Neural cell (in vitro differentiated cells): ENCODE measurements around the gene CCL28. TPM values are rescaled to one million over a fixed set of nuclear protein-coding genes. Genes with fewer than 3 reads are reported as not detected.

Experiments used
- H2AFZ ChIP-seq: fragments of 200-600, 300-800 bp; sonication (generic), shearing (Covaris generic); 2 replicates; pipeline ENCODE4 v1.6.0; 2014; ENCODE audit warnings: low read depth, mild to moderate bottlenecking, antibody characterized with exemption, low read length, moderate library complexity
- H3F3A ChIP-seq: fragments of 200-600 bp; shearing (Covaris generic); 2 replicates; pipeline ENCODE4 v1.6.1; 2016; ENCODE audit warnings: mild to moderate bottlenecking, moderate library complexity, mixed read lengths, antibody characterized with exemption, low read length; ENCODE audit not compliant: insufficient read depth, poor library complexity, severe bottlenecking
- H3K27ac ChIP-seq: fragments of 200-600, 300-800 bp; sonication (generic), shearing (Covaris generic); 2 replicates; pipeline ENCODE4 v1.5.1; 2014; ENCODE audit warnings: mild to moderate bottlenecking, low read length, moderate library complexity
- H3K27me3 ChIP-seq: fragments of 300-800, 200-600 bp; sonication (generic), shearing (Covaris generic); 2 replicates; pipeline ENCODE4 v1.6.0; 2014; ENCODE audit warnings: mild to moderate bottlenecking, low read depth, low read length, moderate library complexity; ENCODE audit not compliant: insufficient read depth
- H3K36me3 ChIP-seq: fragments of 300-800, 200-600 bp; sonication (generic), shearing (Covaris generic); 2 replicates; pipeline ENCODE4 v1.5.1; 2014; ENCODE audit warnings: mild to moderate bottlenecking, antibody characterized with exemption, low read length, moderate library complexity; ENCODE audit not compliant: insufficient read depth
- H3K4me2 ChIP-seq: fragments of 300-800, 200-600 bp; sonication (generic), shearing (Covaris generic); 2 replicates; pipeline ENCODE4 v1.6.0; 2014; ENCODE audit warnings: mild to moderate bottlenecking, low read length
- H3K4me3 ChIP-seq: fragments of 300-800, 200-600 bp; sonication (generic), shearing (Covaris generic); 2 replicates; pipeline ENCODE4 v1.5.1; 2014; ENCODE audit warnings: mild to moderate bottlenecking, low read length, moderate library complexity
- H3K79me2 ChIP-seq: fragments of 200-600 bp; shearing (Covaris generic); replicated peaks from 2 replicates; pipeline ENCODE4 v1.6.0; 2014; ENCODE audit warnings: mild to moderate bottlenecking, low read length, moderate library complexity; ENCODE audit not compliant: insufficient read depth
- H3K9ac ChIP-seq: fragments of 300-800, 200-600 bp; sonication (generic), shearing (Covaris generic); 2 replicates; pipeline ENCODE4 v1.6.1; 2016; ENCODE audit warnings: mild to moderate bottlenecking, low read length, mixed read lengths
- H3K9me2 ChIP-seq: fragments of 200-600 bp; shearing (Covaris generic); 2 replicates; pipeline ENCODE4 v1.6.1; 2016; ENCODE audit warnings: mild to moderate bottlenecking, low read length, mixed read lengths; ENCODE audit not compliant: insufficient read depth
- H3K9me3 ChIP-seq: fragments of 200-600, 300-800 bp; sonication (generic), shearing (Covaris generic); 2 replicates; pipeline ENCODE4 v1.6.1; 2016; ENCODE audit warnings: mild to moderate bottlenecking, mixed run types, low read length, moderate library complexity, mixed read lengths
- H4K20me1 ChIP-seq: fragments of 200-600 bp; shearing (Covaris generic); 2 replicates; pipeline ENCODE4 v1.6.1; 2016; ENCODE audit warnings: mild to moderate bottlenecking, mixed run types; ENCODE audit not compliant: insufficient read depth
- CTCF ChIP-seq: fragments of 450-650 bp; IDR thresholded peaks from 2 replicates; pipeline ENCODE4 v1.5.1; 2014; ENCODE audit warnings: antibody characterized with exemption, mild to moderate bottlenecking, moderate library complexity; ENCODE audit not compliant: poor library complexity, severe bottlenecking
- EP300 ChIP-seq: fragments of 450-650 bp; conservative IDR thresholded peaks from 2 replicates; pipeline ENCODE4 v1.6.1; 2014; ENCODE audit warnings: antibody characterized with exemption, mild to moderate bottlenecking, moderate library complexity; ENCODE audit not compliant: poor library complexity, severe bottlenecking
- EZH2 ChIP-seq: fragments of 200-600, 300-800 bp; shearing (Covaris generic), sonication (generic); IDR thresholded peaks from 2 replicates; pipeline ENCODE4 v1.6.1; 2014; ENCODE audit warnings: antibody characterized with exemption, low read length, borderline replicate concordance, mild to moderate bottlenecking; ENCODE audit not compliant: insufficient read depth, poor library complexity, severe bottlenecking
- MXI1 ChIP-seq: fragments of 450-650 bp; conservative IDR thresholded peaks from 2 replicates; pipeline ENCODE4 v1.6.1; 2014; ENCODE audit warnings: antibody characterized with exemption, mild to moderate bottlenecking; ENCODE audit not compliant: poor library complexity, severe bottlenecking
- POLR2AphosphoS5 ChIP-seq: IDR thresholded peaks from 2 replicates; pipeline ENCODE4 v1.6.1; 2012
- RAD21 ChIP-seq: fragments of 450-650 bp; conservative IDR thresholded peaks from 2 replicates; pipeline ENCODE4 v1.6.1; 2014; ENCODE audit warnings: antibody characterized with exemption, mild to moderate bottlenecking, moderate library complexity
- SMC3 ChIP-seq: fragments of 450-650 bp; conservative IDR thresholded peaks from 2 replicates; pipeline ENCODE4 v1.6.1; 2014; ENCODE audit warnings: antibody characterized with exemption, mild to moderate bottlenecking, moderate library complexity; ENCODE audit not compliant: poor library complexity
- TAF1 ChIP-seq: IDR thresholded peaks from 2 replicates; pipeline ENCODE4 v1.6.1; 2012; ENCODE audit warnings: low read depth
- polyA plus RNA-seq: library from polyadenylated mRNA; depleted of rRNA; stranded (reverse); fragments of >200 nt; gene quantifications from 2 replicates; pipeline ENCODE4 v1.2.3, GENCODE V29; 2014
- TF ChIP-seq, protein P1 (sequence below): IDR thresholded peaks from 2 replicates; pipeline ENCODE4 v1.6.1; 2012; ENCODE audit warnings: borderline replicate concordance

The CCL28 gene
- polyA plus RNA-seq, 1 donor from 2014 or later: not detected

- no peaks in the 10 kb centered on the region for H3F3A ChIP-seq
- no peaks in the 10 kb centered on the region for H3K9me3 ChIP-seq
- H2AFZ ChIP-seq: no peak overlapping the region
- H3K27me3 ChIP-seq: no peaks in the 10 kb centered on the region
- no peak overlapping the region for H3K4me3 ChIP-seq
- H3K9me2 ChIP-seq: no peaks in the 10 kb centered on the region
- no peaks in the 10 kb centered on the region for H4K20me1 ChIP-seq
- no peak overlapping the region for H3K4me2 ChIP-seq
- TF ChIP-seq, protein P1, sequence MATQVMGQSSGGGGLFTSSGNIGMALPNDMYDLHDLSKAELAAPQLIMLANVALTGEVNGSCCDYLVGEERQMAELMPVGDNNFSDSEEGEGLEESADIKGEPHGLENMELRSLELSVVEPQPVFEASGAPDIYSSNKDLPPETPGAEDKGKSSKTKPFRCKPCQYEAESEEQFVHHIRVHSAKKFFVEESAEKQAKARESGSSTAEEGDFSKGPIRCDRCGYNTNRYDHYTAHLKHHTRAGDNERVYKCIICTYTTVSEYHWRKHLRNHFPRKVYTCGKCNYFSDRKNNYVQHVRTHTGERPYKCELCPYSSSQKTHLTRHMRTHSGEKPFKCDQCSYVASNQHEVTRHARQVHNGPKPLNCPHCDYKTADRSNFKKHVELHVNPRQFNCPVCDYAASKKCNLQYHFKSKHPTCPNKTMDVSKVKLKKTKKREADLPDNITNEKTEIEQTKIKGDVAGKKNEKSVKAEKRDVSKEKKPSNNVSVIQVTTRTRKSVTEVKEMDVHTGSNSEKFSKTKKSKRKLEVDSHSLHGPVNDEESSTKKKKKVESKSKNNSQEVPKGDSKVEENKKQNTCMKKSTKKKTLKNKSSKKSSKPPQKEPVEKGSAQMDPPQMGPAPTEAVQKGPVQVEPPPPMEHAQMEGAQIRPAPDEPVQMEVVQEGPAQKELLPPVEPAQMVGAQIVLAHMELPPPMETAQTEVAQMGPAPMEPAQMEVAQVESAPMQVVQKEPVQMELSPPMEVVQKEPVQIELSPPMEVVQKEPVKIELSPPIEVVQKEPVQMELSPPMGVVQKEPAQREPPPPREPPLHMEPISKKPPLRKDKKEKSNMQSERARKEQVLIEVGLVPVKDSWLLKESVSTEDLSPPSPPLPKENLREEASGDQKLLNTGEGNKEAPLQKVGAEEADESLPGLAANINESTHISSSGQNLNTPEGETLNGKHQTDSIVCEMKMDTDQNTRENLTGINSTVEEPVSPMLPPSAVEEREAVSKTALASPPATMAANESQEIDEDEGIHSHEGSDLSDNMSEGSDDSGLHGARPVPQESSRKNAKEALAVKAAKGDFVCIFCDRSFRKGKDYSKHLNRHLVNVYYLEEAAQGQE: no peak
- TF ChIP-seq RAD21 (no peak), EZH2 (no peak)
- H3K36me3 ChIP-seq: no peaks in the 10 kb centered on the region
- no peaks in the 10 kb centered on the region for H3K79me2 ChIP-seq
- no peak overlapping the region for H3K27ac ChIP-seq
- no peak overlapping the region for H3K9ac ChIP-seq
These were observed 4.7 kb upstream of the CCL28 start for GRCh38 chr5:43416803-43417394.

- TF ChIP-seq, protein P1: no peak
- TF ChIP-seq MXI1: no peak
- no peak for TF ChIP-seq EZH2
- no peak for TF ChIP-seq SMC3
- no peak for TF ChIP-seq CTCF
- TF ChIP-seq RAD21: no peak
- no peak for TF ChIP-seq POLR2AphosphoS5
- no peak for TF ChIP-seq EP300
- TF ChIP-seq TAF1: no peak
- Histone ChIP-seq H3K9me3 (no peaks in the 10 kb centered on the region), H3K27me3 (no peaks in the 10 kb centered on the region), H4K20me1 (no peaks in the 10 kb centered on the region), H3K9ac (no peak overlapping the region), H3K9me2 (no peaks in the 10 kb centered on the region), H3K36me3 (no peaks in the 10 kb centered on the region), H3K79me2 (no peaks in the 10 kb centered on the region), H3K4me2 (no peak overlapping the region), H2AFZ (no peak overlapping the region), H3F3A (no peaks in the 10 kb centered on the region), H3K4me3 (no peak overlapping the region), H3K27ac (no peak overlapping the region)
These were observed 4.0 kb upstream of the CCL28 start for GRCh38 chr5:43415935-43416802.
